Coronary artery (tissue), 2 donors: ENCODE measurements around the gene SPTBN1.
A peak's percentile ranks its signal among the peaks of the same experiment; 100 is the strongest.

Source experiments
- DNase-seq: peaks from one replicate; pipeline ENCODE4 v3.0.0-alpha.2; 2017; ENCODE audit warnings: low spot score
- H3K27ac ChIP-seq, 2 donors: fragments of 200-600 bp; sonication (generic); one replicate each; pipeline ENCODE4 v1.5.1; 2016 to 2019
- H3K4me3 ChIP-seq: fragments of 200-600 bp; sonication (generic); 2 replicates; pipeline ENCODE4 v1.5.1; 2016; ENCODE audit warnings: mild to moderate bottlenecking, moderate library complexity
- TF ChIP-seq, protein P1 (sequence below): fragments of 200-600 bp; sonication (generic); IDR thresholded peaks from one replicate; pipeline ENCODE4 v1.5.1; 2019; ENCODE audit warnings: antibody characterized with exemption

The SPTBN1 gene

DNA sequence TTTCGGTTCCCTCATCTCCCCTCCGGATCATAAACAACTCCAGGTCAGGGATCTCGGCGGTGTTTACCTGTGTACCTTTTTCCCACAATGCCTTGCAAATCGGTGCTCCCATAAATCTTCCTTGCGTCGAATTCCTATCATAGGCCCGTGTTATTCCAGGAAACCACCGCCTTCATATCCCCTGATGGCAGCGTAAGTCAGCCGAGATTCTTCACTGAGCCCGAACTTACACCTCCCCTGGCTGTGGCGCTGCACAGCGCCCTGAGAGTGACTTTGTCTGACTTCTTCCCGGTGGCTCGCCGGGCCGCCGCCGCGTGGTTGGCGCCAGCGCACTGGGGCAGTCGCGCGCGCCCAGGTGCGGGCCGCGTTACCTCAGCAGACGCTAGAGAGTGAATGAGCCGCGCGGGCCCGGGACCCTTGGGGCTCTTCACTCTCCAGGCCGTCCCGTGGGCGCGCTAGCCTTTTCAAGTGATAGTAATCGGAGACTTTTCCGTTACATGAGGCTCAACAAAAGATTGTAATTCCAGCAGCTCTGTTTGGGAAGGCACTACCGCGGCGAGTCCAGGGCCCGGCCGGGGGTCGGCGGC, 101.6 kb downstream of the SPTBN1 start:
- Histone ChIP-seq H3K27ac (peak overlapping the region; percentile 59 to 80), H3K4me3 (peak overlapping the region; percentile 79)
- no peak for DNase-seq
- TF ChIP-seq, protein P1, sequence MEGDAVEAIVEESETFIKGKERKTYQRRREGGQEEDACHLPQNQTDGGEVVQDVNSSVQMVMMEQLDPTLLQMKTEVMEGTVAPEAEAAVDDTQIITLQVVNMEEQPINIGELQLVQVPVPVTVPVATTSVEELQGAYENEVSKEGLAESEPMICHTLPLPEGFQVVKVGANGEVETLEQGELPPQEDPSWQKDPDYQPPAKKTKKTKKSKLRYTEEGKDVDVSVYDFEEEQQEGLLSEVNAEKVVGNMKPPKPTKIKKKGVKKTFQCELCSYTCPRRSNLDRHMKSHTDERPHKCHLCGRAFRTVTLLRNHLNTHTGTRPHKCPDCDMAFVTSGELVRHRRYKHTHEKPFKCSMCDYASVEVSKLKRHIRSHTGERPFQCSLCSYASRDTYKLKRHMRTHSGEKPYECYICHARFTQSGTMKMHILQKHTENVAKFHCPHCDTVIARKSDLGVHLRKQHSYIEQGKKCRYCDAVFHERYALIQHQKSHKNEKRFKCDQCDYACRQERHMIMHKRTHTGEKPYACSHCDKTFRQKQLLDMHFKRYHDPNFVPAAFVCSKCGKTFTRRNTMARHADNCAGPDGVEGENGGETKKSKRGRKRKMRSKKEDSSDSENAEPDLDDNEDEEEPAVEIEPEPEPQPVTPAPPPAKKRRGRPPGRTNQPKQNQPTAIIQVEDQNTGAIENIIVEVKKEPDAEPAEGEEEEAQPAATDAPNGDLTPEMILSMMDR = no peak

DNA sequence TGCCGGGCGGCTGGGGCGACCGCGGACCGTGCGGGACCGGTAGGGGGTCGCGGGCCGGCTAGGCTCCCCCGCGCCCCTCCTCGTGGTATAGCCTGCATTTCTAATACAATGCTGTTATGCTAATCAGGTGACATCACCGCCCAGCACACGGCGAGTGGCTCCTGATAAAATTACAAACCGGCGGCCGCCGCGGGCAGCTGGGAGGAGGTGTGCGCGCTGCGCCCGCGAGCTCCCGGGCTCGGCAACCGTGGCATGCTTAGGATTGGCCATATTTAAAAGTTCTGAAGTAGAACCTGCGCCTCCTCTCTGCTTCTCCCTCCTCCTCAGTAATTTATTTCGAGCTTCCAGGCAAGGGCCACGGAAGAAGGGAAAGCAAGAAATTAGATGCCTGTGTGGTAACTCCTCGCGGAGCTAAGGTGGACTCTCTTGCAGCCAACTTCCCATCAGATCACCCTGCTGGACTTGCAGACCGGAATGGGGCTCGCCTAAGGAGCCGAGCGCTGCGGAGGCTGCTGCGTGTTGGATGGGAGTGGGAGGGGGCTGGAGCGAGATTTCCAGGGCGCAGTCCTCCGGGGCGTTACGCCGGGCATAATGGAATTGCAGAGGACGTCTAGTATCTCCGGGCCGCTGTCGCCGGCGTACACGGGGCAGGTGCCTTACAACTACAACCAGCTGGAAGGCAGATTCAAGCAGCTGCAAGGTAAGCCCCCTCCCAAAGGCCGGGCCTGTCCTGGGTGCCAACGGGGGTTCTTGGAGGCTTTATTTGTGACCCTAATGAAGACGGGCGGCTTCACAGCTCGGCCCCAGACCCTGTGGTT, 102.3 kb downstream of the SPTBN1 start:
- DNase-seq = no peak
- peak overlapping the region; percentile 79 for H3K4me3 ChIP-seq
- TF ChIP-seq, protein P1 = no peak
- peak overlapping the region; percentile 59 to 80 for H3K27ac ChIP-seq

DNA sequence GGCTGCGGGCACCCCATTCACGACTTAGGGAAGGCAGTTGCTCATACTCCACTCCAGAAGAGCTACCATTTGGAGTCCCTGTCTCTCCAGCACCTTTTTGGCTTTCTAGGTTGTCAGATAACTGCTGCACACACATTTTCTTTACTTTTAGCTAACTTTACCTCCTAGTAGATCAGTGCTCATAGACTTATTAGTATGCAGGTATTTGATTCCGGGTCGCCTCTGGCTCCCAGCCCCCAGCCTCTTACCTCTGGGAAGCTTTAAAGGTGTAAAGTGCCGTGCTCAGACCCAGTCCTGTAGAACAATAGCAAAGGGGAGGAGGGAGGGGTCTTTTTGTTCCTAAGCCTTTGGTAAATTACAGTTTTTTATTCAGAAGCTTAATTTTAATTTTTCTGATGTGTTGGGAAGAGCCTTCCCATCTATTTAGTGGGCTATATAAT, 102.9 kb downstream of the SPTBN1 start:
- DNase-seq = no peak
- TF ChIP-seq, protein P1 = no peak
- H3K4me3 ChIP-seq = peak overlapping the region; percentile 79
- H3K27ac ChIP-seq = peak overlapping the region; percentile 72 to 88

DNA sequence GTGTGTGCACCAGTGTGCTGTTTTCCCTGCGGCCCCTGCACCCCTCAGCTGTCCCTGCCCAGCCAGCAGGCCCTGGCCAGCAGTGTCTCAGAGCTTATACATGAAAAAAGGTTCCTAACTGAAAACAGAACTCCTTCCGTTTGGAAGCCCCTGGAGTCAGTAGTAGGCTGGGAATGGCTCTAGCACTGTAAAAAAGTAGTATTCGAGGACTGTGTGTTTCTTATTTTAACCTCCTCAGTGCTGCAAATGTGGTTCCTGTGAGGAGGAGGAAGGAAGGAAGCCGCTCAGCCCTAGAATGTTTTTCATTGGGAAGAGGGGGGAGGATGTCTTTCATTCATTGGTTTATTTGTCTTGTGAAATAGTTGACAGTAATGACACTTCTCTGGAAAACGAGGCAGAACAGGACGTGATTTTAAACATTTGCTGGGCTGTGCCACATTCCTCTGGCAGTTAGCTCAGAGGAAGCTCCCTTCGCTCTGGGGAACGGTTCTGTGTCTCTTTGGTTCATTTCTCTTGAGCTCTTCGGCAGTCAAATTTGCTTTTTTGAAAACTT, 103.5 kb downstream of the SPTBN1 start:
- H3K4me3 ChIP-seq = peak overlapping the region; percentile 79
- TF ChIP-seq, protein P1 = no peak
- H3K27ac ChIP-seq = peak overlapping the region; percentile 72 to 88
- DNase-seq = no peak

DNA sequence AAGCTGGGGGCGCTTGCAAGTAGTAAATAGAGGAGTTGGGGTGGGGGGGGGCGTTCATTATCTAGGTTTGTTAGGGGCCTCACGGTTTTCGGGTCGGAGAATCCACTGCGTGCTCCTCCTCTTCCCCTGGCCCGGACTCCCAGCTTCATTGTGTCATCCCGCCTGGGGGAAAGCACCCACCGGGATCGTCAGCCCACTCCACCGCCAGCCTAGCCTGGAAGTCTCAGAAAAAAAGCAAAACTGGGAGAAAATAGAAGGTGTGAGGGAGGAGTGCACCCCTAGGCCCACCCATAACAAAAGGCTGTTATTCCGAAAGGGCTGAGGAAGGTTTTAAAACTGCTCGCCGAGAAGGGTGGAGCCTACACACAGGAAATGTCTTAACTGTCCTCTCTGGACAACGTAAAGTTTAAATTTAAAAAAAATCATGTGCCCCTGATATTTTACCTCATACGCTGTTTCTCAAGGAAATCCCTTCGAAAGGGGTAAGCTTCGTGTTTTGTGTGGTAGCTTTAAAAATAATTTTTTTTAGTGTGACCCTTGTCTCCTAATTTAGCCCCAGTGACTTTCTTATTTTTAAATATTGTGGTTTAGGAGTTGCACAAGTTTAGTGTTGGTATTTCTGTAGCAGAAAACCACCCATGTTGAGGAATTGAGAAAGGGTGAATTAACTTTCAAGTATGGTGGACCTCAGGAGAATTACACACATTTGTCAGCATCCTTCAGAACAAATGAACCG, 104.2 kb downstream of the SPTBN1 start:
- DNase-seq = peak; percentile 83

DNA sequence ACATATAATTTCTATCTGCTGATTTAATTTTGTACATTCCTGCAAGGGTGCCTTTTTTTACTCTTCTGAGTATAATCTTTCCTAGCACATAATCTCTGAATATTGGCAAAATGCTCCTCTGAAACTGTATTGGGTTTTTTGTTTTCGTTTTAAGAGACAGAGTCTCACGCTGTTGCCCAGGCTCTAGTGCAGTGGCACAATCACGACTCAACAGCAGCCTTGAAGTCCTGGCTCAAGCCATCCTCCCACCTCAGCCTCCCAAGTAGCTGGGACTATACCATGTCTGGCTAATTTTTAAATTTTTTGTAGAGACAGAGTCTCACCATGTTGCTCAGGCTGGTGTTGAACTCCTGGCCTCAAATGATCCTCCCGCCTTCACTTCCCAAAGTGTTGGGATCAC, 104.9 kb downstream of the SPTBN1 start:
- no peak for DNase-seq
- TF ChIP-seq, protein P1 = no peak
- Histone ChIP-seq H3K4me3 (peak overlapping the region; percentile 79), H3K27ac (peak overlapping the region; percentile 72 to 88)

More for the DNA sequence above, 104.2 kb downstream of the SPTBN1 start:
- peak overlapping the region; percentile 79 for H3K4me3 ChIP-seq
- TF ChIP-seq, protein P1 = no peak
- H3K27ac ChIP-seq = peak overlapping the region; percentile 72 to 88
